A549 (cell line): Measurements from ENCODE around the gene IPO9.

ENCODE experiments used
- CTCF ChIP-seq: fragments of >200 bp; sonication (Bioruptor Twin); formaldehyde crosslinking; IDR thresholded peaks from 3 replicates; pipeline ENCODE4 v1.5.1; 2016
- E2F6 ChIP-seq: IDR thresholded peaks from 2 replicates; pipeline ENCODE4 v1.6.1; 2012; ENCODE audit warnings: low read depth, borderline replicate concordance
- ESRRA ChIP-seq: fragments of 150-350 bp; IDR thresholded peaks from 2 replicates; pipeline ENCODE4 v1.6.1; 2014; ENCODE audit warnings: mild to moderate bottlenecking, low read length, borderline replicate concordance
- RAD21 ChIP-seq, 2 experiments: fragments of >200 bp in 1 of 2; sonication (Bioruptor Twin) in 1 of 2; formaldehyde crosslinking in 1 of 2; IDR thresholded peaks in 1 of 2; conservative IDR thresholded peaks in 1 of 2; 2 replicates in 1 of 2; 3 replicates in 1 of 2; pipeline ENCODE4 v1.6.1; 2012 to 2018; ENCODE audit warnings: inconsistent platforms in 1 of 2
- RCOR1 ChIP-seq: fragments of 150-350 bp; IDR thresholded peaks from 2 replicates; pipeline ENCODE4 v1.6.1; 2014; ENCODE audit warnings: antibody characterized with exemption, low read length, low read depth
- ZSCAN20 ChIP-seq: fragments of 250-450 bp; sonication (Bioruptor Pico); IDR thresholded peaks from 2 replicates; pipeline ENCODE4 v1.8.0; 2022; ENCODE audit warnings: mild to moderate bottlenecking, moderate library complexity

GRCh38 chr1:201788296-201788695, 40.7 kb upstream of the IPO9 start:
- no peak for TF ChIP-seq CTCF
- TF ChIP-seq E2F6: no peak
- no peak for TF ChIP-seq ZSCAN20 (CRISPR knock-in tag)
- no peak for TF ChIP-seq ESRRA
- TF ChIP-seq RAD21 (conservative IDR thresholded peaks at IDR 0.05 in 1 of 2, IDR thresholded peaks at IDR 0.05 in 1 of 2): no peak
- TF ChIP-seq RCOR1: no peak
